IPS-20b (cell line): ENCODE measurements around the gene KIF25.

Experiments used
- H3K27ac ChIP-seq: one replicate; pipeline ENCODE4 v1.5.1; 2013; ENCODE audit warnings: low read length
- H3K27me3 ChIP-seq: 2 replicates; pipeline ENCODE4 v1.6.1; 2013; ENCODE audit warnings: mild to moderate bottlenecking, low read length, inconsistent platforms; ENCODE audit not compliant: insufficient read depth
- H3K36me3 ChIP-seq: 2 replicates; pipeline ENCODE4 v1.6.1; 2013; ENCODE audit warnings: low read depth, mild to moderate bottlenecking, inconsistent platforms, low read length, moderate library complexity; ENCODE audit not compliant: insufficient read depth
- H3K4me1 ChIP-seq: 2 replicates; pipeline ENCODE4 v1.6.1; 2013; ENCODE audit warnings: mild to moderate bottlenecking, control low read depth, inconsistent platforms, low read length, moderate library complexity; ENCODE audit not compliant: insufficient read depth
- H3K4me3 ChIP-seq: 2 replicates; pipeline ENCODE4 v1.5.1; 2013; ENCODE audit warnings: mild to moderate bottlenecking, low read length, inconsistent platforms
- H3K9ac ChIP-seq: 2 replicates; pipeline ENCODE4 v1.6.1; 2013; ENCODE audit warnings: low read depth, mild to moderate bottlenecking, inconsistent platforms, low read length, moderate library complexity
- H3K9me3 ChIP-seq: 2 replicates; pipeline ENCODE4 v1.6.1; 2013; ENCODE audit warnings: mild to moderate bottlenecking, low read depth, low read length, inconsistent platforms; ENCODE audit not compliant: insufficient read depth

KIF25 gene

GRCh38 chr6:168034537-168034936, 37.1 kb downstream of the KIF25 start:
- Histone ChIP-seq H3K36me3 (no peaks in the 10 kb centered on the region), H3K27ac (no peak overlapping the region), H3K4me1 (peaks cover 18% of the 10 kb centered on the region; the same call in 1 of the 2 replicates)

GRCh38 chr6:168035098-168035660, 37.7 kb downstream of the KIF25 start:
- Histone ChIP-seq H3K27ac (no peak overlapping the region), H3K27me3 (peaks cover 11% of the 10 kb centered on the region; the same call in 1 of the 2 replicates), H3K4me1 (peaks cover 18% of the 10 kb centered on the region; the same call in 1 of the 2 replicates), H3K9ac (peak overlapping the region; percentile 0; the same call in 1 of the 2 replicates), H3K9me3 (peaks cover 23% of the 10 kb centered on the region), H3K36me3 (no peaks in the 10 kb centered on the region), H3K4me3 (peak overlapping the region; percentile 50; the same call in 1 of the 2 replicates)

More at GRCh38 chr6:168034537-168034936, 37.1 kb downstream of the KIF25 start:
- peaks cover 17% of the 10 kb centered on the region for H3K9me3 ChIP-seq
- peaks cover 11% of the 10 kb centered on the region; the same call in 1 of the 2 replicates for H3K27me3 ChIP-seq
- no peak overlapping the region; the same call in 1 of the 2 replicates for H3K4me3 ChIP-seq
- H3K9ac ChIP-seq = no peak overlapping the region

GRCh38 chr6:168035661-168036545, 38.4 kb downstream of the KIF25 start:
- Histone ChIP-seq H3K4me3 (peak overlapping the region; percentile 50; the same call in 1 of the 2 replicates), H3K9ac (peak overlapping the region; percentile 0; the same call in 1 of the 2 replicates), H3K27me3 (peaks cover 11% of the 10 kb centered on the region; the same call in 1 of the 2 replicates), H3K36me3 (no peaks in the 10 kb centered on the region), H3K4me1 (peaks cover 14% of the 10 kb centered on the region; the same call in 1 of the 2 replicates), H3K9me3 (peaks cover 31% of the 10 kb centered on the region), H3K27ac (no peak overlapping the region)

GRCh38 chr6:168037242-168037641, 39.8 kb downstream of the KIF25 start:
- Histone ChIP-seq H3K27ac (no peak overlapping the region), H3K9me3 (peaks cover 35% of the 10 kb centered on the region), H3K27me3 (peaks cover 11% of the 10 kb centered on the region; the same call in 1 of the 2 replicates), H3K4me1 (peaks cover 14% of the 10 kb centered on the region; the same call in 1 of the 2 replicates), H3K36me3 (no peaks in the 10 kb centered on the region), H3K9ac (no peak overlapping the region), H3K4me3 (no peak overlapping the region)

GRCh38 chr6:168037856-168038255, 40.4 kb downstream of the KIF25 start:
- Histone ChIP-seq H3K27ac (no peak overlapping the region), H3K27me3 (peaks cover 11% of the 10 kb centered on the region; the same call in 1 of the 2 replicates), H3K9ac (no peak overlapping the region), H3K4me3 (no peak overlapping the region), H3K9me3 (peaks cover 35% of the 10 kb centered on the region), H3K4me1 (peaks cover 10% of the 10 kb centered on the region; the same call in 1 of the 2 replicates), H3K36me3 (no peaks in the 10 kb centered on the region)

GRCh38 chr6:168038576-168039140, 41.2 kb downstream of the KIF25 start:
- no peak overlapping the region for H3K4me3 ChIP-seq
- H3K4me1 ChIP-seq = peaks cover 10% of the 10 kb centered on the region; the same call in 1 of the 2 replicates
- peaks cover 35% of the 10 kb centered on the region for H3K9me3 ChIP-seq
- no peak overlapping the region for H3K27ac ChIP-seq
- no peaks in the 10 kb centered on the region for H3K36me3 ChIP-seq
- H3K9ac ChIP-seq = no peak overlapping the region
- H3K27me3 ChIP-seq = peaks cover 11% of the 10 kb centered on the region; the same call in 1 of the 2 replicates

- Histone ChIP-seq H3K27ac (no peak overlapping the region), H3K4me3 (no peak overlapping the region), H3K36me3 (no peaks in the 10 kb centered on the region), H3K27me3 (peaks cover 7% of the 10 kb centered on the region; the same call in 1 of the 2 replicates), H3K9me3 (peaks cover 35% of the 10 kb centered on the region), H3K4me1 (peaks cover 10% of the 10 kb centered on the region; the same call in 1 of the 2 replicates), H3K9ac (no peak overlapping the region)
These were observed 41.8 kb downstream of the KIF25 start for GRCh38 chr6:168039301-168039700.

- Histone ChIP-seq H3K27me3 (peaks cover 7% of the 10 kb centered on the region; the same call in 1 of the 2 replicates), H3K4me1 (peaks cover 10% of the 10 kb centered on the region; the same call in 1 of the 2 replicates), H3K36me3 (no peaks in the 10 kb centered on the region), H3K27ac (no peak overlapping the region), H3K9me3 (peaks cover 35% of the 10 kb centered on the region), H3K4me3 (no peak overlapping the region), H3K9ac (no peak overlapping the region)
These were observed 42.4 kb downstream of the KIF25 start for GRCh38 chr6:168039849-168040248.

- Histone ChIP-seq H3K4me3 (no peak overlapping the region), H3K9ac (no peak overlapping the region), H3K27me3 (peaks cover 2% of the 10 kb centered on the region; the same call in 1 of the 2 replicates), H3K27ac (no peak overlapping the region), H3K36me3 (no peaks in the 10 kb centered on the region), H3K9me3 (peaks cover 35% of the 10 kb centered on the region), H3K4me1 (peaks cover 6% of the 10 kb centered on the region; the same call in 1 of the 2 replicates)
These were observed 43.5 kb downstream of the KIF25 start for GRCh38 chr6:168040856-168041496.

GRCh38 chr6:168041928-168042327, 44.5 kb downstream of the KIF25 start:
- H3K36me3 ChIP-seq = no peaks in the 10 kb centered on the region
- H3K9me3 ChIP-seq = peaks cover 35% of the 10 kb centered on the region
- H3K27me3 ChIP-seq = no peaks in the 10 kb centered on the region
- no peaks in the 10 kb centered on the region for H3K4me1 ChIP-seq
- no peak overlapping the region for H3K27ac ChIP-seq
- H3K9ac ChIP-seq = no peak overlapping the region
- no peak overlapping the region for H3K4me3 ChIP-seq
